A673 (cell line): Measurements from ENCODE around the gene NR2F2. TPM values are rescaled to one million over a fixed set of nuclear protein-coding genes. Genes with fewer than 3 reads are reported as not detected.
A peak's percentile ranks its signal among the peaks of the same experiment; 100 is the strongest.

ENCODE experiments used
- BruUV-seq: library from RNA; stranded (reverse); fragments of 400-500 nt; replicated peaks from 2 replicates; lab custom pipeline; 2021; lab: Mats Ljungman, UMichigan
- CTCF ChIA-PET: fragments of 300-600 bp; sonication (Branson Sonifier 250); formaldehyde crosslinking; loops from one replicate; lab custom pipeline; 2022; ENCODE audit warnings: antibody characterized with exemption; lab: Charles Lee
- POLR2A ChIA-PET: fragments of 300-600 bp; sonication (Branson Sonifier 250); formaldehyde crosslinking; loops from one replicate; lab custom pipeline; 2022; ENCODE audit warnings: antibody characterized with exemption; ENCODE audit not compliant: low non-redundant PET; lab: Charles Lee
- DNase-seq: peaks from one replicate; pipeline ENCODE4 v3.0.0-alpha.2; 2015; ENCODE audit warnings: low spot score
- H3K27ac ChIP-seq: fragments of 200-600 bp; sonication (generic); 2 replicates; pipeline ENCODE4 v1.5.1; 2016; ENCODE audit warnings: mixed run types, low read depth, mild to moderate bottlenecking, mixed read lengths, antibody characterized with exemption, low read length; ENCODE audit not compliant: poor library complexity, severe bottlenecking
- H3K27me3 ChIP-seq: fragments of 200-600 bp; sonication (generic); replicated peaks from 2 replicates; pipeline ENCODE4 v1.6.1; 2017; ENCODE audit warnings: mixed run types, low read depth, mild to moderate bottlenecking, mixed read lengths, antibody characterized with exemption, low read length; ENCODE audit not compliant: insufficient read depth, poor library complexity
- H3K36me3 ChIP-seq: fragments of 200-600 bp; sonication (generic); 2 replicates; pipeline ENCODE4 v1.6.1; 2016; ENCODE audit warnings: mixed run types, mild to moderate bottlenecking, mixed read lengths, antibody characterized with exemption, low read length; ENCODE audit not compliant: insufficient read depth, poor library complexity, severe bottlenecking
- H3K4me1 ChIP-seq: fragments of 200-600 bp; sonication (generic); 2 replicates; pipeline ENCODE4 v1.6.1; 2017; ENCODE audit warnings: mixed run types, mild to moderate bottlenecking, mixed read lengths, antibody characterized with exemption, low read length; ENCODE audit not compliant: insufficient read depth, poor library complexity, severe bottlenecking
- H3K4me3 ChIP-seq: fragments of 200-600 bp; sonication (generic); 2 replicates; pipeline ENCODE4 v1.5.1; 2016; ENCODE audit warnings: low read depth, mixed run types, mild to moderate bottlenecking, mixed read lengths, low read length; ENCODE audit not compliant: poor library complexity, severe bottlenecking
- H3K9me3 ChIP-seq: fragments of 200-600 bp; sonication (generic); 2 replicates; pipeline ENCODE4 v1.6.1; 2016; ENCODE audit warnings: mixed run types, low read depth, mild to moderate bottlenecking, mixed read lengths, antibody characterized with exemption, low read length; ENCODE audit not compliant: poor library complexity, severe bottlenecking
- CTCF ChIP-seq: fragments of 300-800, 200-600 bp; sonication (generic); conservative IDR thresholded peaks from 2 replicates; pipeline ENCODE4 v1.5.1; 2017; ENCODE audit warnings: low read depth, mild to moderate bottlenecking, antibody characterized with exemption, low read length, moderate library complexity, mixed read lengths
- EZH2 ChIP-seq: fragments of 200-600 bp; sonication (generic); IDR thresholded peaks from 2 replicates; pipeline ENCODE4 v1.6.1; 2017; ENCODE audit warnings: borderline replicate concordance, low read depth, mild to moderate bottlenecking, mixed read lengths, antibody characterized with exemption, low read length; ENCODE audit not compliant: poor library complexity, severe bottlenecking
- intact Hi-C: fragments of 100-400 bp; cut with micrococcal nuclease; formaldehyde crosslinking; loops from one replicate; pipeline ENCODE4 v1.10.0; 2022; ENCODE audit not compliant: unreplicated experiment
- total RNA-seq: library from RNA; stranded (reverse); gene quantifications from 2 replicates; pipeline ENCODE4 v1.2.3, GENCODE V29; 2021

The NR2F2 gene
- total RNA-seq, 1 experiment from 2014 or later, result 106 TPM

DNA sequence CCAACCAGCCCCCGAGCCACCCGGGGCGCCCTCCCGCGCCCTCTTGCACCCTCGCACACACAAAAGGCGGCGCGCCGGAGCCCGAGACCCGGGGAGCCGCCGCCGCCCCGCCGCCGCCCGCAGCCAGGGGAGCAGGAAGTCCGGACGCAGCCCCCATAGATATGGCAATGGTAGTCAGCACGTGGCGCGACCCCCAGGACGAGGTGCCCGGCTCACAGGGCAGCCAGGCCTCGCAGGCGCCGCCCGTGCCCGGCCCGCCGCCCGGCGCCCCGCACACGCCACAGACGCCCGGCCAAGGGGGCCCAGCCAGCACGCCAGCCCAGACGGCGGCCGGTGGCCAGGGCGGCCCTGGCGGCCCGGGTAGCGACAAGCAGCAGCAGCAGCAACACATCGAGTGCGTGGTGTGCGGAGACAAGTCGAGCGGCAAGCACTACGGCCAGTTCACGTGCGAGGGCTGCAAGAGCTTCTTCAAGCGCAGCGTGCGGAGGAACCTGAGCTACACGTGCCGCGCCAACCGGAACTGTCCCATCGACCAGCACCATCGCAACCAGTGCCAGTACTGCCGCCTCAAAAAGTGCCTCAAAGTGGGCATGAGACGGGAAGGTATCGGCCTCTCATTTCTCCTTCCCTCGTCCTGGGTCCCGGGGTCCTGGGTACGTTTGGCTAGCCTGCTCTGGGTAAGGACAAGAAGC is 1.6 kb downstream of the NR2F2 start:
- Histone ChIP-seq H3K4me1 (peaks cover 23% of the 10 kb centered on the region), H3K4me3 (peak overlapping the region; percentile 77), H3K36me3 (peaks cover 47% of the 10 kb centered on the region), H3K27me3 (no peaks in the 10 kb centered on the region), H3K27ac (peak overlapping the region; percentile 97), H3K9me3 (no peaks in the 10 kb centered on the region)
- peak; percentile 67 for DNase-seq
- TF ChIP-seq EZH2 (no peak), CTCF (no peak)
- BruUV-seq, result no TSS peak
- intact Hi-C loops, result loop anchor here (5.0 to 10.0 kb wide), 2 partner anchors 735 to 1657 kb away; no protein-coding TSS in a partner anchor
- POLR2A ChIA-PET, result interaction anchor here (0.6 to 0.7 kb wide), 2 partner anchors 9 to 74 kb away, joined by 3 to 7 read pairs; no protein-coding TSS in a partner anchor
- CTCF ChIA-PET, result no interaction called here

GRCh38 chr15:96332637-96333121 is 2.2 kb downstream of the NR2F2 start:
- no TSS peak for BruUV-seq
- Histone ChIP-seq H3K36me3 (peaks cover 53% of the 10 kb centered on the region), H3K27me3 (no peaks in the 10 kb centered on the region), H3K27ac (peak overlapping the region; percentile 97), H3K4me3 (peak overlapping the region; percentile 77), H3K4me1 (peaks cover 21% of the 10 kb centered on the region), H3K9me3 (no peaks in the 10 kb centered on the region)
- ChIA-PET POLR2A (interaction anchor here (0.6 kb wide), 1 partner anchor 8 kb away, joined by 3 read pairs; no protein-coding TSS in a partner anchor), CTCF (no interaction called here)
- DNase-seq, result peak; percentile 34
- intact Hi-C loops, result loop anchor here (5.0 to 10.0 kb wide), 2 partner anchors 735 to 1658 kb away; no protein-coding TSS in a partner anchor
- TF ChIP-seq CTCF (no peak), EZH2 (no peak)

DNA sequence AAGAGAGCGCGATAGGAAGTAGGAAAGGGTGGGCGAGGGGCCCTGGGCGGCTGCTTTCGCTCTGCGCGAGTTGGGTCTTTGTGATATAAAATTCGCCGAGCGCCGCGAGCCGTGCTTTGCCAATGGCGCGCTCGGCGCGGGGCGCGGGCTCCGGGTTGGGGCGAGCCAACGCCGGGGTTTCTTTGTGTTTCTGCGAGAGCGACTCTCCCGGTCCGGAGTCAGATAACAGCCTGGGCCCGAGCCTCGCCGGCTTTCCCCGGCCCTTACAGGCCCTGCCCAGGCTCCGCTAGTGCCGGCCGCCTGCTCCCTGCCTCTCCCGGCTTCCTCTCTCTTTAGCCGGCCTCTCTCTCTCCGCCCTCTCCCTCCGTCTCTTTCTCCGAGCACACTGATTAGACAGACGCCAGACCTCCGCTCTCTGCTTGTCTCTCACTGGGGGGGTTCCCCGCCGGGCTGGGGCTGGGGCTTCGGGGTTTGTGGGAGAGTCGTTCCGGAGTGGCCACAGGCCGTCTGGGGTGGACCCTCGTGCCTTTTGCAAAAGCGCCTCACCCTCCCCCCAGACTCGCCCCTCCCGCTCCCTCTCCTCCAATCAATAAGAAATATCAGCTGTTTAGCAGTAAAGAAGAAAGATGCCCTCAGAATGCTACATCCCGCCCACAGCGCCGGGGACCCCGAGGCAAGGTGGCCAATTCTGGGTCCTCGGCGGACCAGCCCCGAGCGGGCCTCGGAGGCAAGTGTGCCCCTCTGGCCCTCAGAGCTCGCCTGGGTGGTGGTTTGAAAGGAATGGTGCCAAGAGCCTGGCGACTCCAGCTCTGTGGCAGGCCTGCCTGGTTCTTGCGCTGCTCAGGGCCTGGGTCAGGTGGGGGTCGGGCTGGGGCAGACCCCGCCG is 2.9 kb downstream of the NR2F2 start:
- TF ChIP-seq CTCF (no peak), EZH2 (no peak)
- ChIA-PET POLR2A (no interaction called here), CTCF (no interaction called here)
- Histone ChIP-seq H3K27ac (peak overlapping the region; percentile 97), H3K9me3 (no peaks in the 10 kb centered on the region), H3K27me3 (no peaks in the 10 kb centered on the region), H3K4me1 (peaks cover 17% of the 10 kb centered on the region), H3K4me3 (peak overlapping the region; percentile 77), H3K36me3 (peaks cover 60% of the 10 kb centered on the region)
- no TSS peak for BruUV-seq
- intact Hi-C loops, result loop anchor here (5.0 to 10.0 kb wide), 2 partner anchors 734 to 1659 kb away; no protein-coding TSS in a partner anchor
- DNase-seq, result peak; percentile 49
